ENCODE measurements around the gene SENP3.

DNA sequence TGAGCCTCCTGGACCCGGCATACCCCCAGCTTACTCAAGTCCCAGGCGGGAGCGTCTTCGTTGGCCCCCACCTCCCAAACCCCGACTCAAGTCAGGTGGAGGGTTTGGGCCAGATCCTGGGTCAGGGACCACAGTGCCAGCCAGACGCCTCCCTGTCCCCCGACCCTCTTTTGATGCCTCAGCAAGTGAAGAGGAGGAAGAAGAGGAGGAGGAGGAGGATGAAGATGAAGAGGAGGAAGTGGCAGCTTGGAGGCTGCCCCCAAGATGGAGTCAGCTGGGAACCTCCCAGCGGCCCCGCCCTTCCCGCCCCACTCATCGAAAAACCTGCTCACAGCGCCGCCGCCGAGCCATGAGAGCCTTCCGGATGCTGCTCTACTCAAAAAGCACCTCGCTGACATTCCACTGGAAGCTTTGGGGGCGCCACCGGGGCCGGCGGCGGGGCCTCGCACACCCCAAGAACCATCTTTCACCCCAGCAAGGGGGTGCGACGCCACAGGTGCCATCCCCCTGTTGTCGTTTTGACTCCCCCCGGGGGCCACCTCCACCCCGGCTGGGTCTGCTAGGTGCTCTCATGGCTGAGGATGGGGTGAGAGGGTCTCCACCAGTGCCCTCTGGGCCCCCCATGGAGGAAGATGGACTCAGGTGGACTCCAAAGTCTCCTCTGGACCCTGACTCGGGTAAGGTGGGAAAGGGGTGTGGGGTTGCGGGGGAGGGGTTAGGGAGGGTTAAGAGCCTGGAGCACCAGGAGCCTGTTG is 1.6 kb downstream of the SENP3 start:
- TF ChIP-seq, protein P1, sequence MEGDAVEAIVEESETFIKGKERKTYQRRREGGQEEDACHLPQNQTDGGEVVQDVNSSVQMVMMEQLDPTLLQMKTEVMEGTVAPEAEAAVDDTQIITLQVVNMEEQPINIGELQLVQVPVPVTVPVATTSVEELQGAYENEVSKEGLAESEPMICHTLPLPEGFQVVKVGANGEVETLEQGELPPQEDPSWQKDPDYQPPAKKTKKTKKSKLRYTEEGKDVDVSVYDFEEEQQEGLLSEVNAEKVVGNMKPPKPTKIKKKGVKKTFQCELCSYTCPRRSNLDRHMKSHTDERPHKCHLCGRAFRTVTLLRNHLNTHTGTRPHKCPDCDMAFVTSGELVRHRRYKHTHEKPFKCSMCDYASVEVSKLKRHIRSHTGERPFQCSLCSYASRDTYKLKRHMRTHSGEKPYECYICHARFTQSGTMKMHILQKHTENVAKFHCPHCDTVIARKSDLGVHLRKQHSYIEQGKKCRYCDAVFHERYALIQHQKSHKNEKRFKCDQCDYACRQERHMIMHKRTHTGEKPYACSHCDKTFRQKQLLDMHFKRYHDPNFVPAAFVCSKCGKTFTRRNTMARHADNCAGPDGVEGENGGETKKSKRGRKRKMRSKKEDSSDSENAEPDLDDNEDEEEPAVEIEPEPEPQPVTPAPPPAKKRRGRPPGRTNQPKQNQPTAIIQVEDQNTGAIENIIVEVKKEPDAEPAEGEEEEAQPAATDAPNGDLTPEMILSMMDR (conservative IDR thresholded peaks at IDR 0.05 in 1 of 2, IDR thresholded peaks at IDR 0.05 in 1 of 2; ENCODE audit: extremely low read depth in 1 of 2, insufficient read depth in 1 of 2, low read depth in 1 of 2, low read length in 2 of 2): no peak
- TF ChIP-seq EZH2 (IDR thresholded peaks at IDR 0.05; ENCODE audit: borderline replicate concordance, low read length): no peak

All from mammary epithelial cell (primary cell).